HS-27A (cell line): ENCODE results near the gene ATP2B3.

Experiments used
- DNase-seq: peaks from one replicate; pipeline ENCODE4 v3.0.0-alpha.2; 2012; ENCODE audit warnings: low read depth, missing footprints

Gene ATP2B3

DNA sequence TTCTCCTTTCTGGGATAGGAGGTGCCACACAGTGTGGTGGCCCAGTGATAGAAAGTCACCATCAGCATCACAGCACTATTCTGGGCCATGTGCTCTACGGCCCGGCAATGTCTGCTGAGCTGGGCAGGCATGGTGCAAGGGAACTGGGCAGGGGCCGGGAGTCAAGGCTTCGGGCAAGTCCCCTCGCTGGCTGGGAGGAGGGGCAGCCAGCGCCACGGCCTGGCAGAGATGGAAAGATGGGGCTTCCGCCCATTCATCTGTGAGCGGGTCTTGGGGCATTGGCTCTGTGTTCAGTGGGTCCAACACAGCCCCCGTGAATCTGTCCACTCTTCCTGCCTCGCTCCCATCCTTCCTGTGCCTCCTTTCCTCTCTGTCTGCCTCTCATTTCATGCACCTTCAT is 7.1 kb upstream of the ATP2B3 start:
- DNase-seq = no peak

DNA sequence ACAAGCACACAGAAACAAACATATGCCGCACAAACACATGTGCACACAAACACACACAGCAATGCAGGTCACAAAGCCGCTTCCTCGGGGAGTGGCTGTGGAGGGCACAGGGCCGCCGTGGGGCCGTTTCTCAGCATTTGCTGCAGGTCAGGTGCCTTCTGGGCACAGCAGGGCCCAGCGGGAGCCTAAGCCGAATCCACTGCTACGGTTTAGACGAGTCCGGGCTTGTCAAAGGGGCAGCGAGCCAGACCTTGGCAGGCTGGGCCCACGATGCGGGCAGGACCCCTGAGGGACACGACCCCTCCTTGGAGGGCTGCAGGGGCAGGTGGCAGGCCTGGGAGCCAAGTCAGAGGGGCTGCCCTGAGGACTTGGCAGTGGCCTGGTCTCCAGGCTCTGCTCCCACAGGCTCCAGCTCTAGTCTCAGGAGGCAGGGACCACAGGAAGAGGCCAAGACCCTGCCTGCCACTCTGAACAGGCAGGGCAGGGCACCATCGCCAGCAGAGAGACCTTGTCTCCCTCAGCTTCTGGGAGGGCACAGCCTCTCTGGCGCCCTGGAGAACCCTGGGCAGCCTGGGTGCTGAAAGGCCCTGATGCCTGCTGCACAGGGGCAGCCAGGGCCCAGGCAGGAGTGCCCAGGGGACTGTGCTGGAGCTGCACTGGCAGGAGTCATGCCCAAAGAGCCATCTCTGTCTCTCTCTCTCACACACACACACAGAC is 5.5 kb upstream of the ATP2B3 start:
- no peak for DNase-seq

DNA sequence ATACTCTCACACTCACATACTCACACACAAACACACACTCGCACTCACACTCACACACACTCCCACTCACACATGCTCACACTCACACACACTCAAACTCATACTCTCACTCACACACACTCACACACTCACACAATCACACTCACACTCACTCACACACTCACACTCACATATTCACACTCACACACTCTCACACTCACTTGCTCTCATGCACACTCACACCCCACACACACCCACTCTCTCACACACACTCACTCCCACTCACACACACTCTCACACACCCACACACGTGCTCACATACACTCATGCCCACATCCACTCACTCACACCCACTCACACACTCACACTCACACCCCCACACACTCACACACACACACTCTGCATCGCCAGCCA is 4.9 kb upstream of the ATP2B3 start:
- DNase-seq = no peak

DNA sequence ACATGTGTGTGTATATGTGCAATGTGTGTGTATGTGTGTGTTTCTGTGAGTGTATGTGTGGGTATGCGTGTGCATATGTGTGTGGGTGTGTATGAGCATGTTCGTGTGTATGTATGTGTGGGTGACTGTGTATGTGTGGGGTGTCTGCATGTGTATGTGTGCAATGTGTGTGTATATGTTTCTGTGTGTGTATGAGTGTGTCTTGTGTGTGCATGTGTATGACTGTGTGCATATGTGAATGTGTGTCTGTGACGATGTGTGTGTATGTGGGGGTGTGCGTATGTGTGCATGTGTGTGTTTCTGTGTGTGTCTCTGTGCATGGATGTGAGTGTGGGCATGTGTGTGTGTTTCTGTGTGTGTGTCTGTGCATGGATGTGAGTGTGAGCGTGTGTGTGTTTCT is 4.2 kb upstream of the ATP2B3 start:
- DNase-seq = no peak

DNA sequence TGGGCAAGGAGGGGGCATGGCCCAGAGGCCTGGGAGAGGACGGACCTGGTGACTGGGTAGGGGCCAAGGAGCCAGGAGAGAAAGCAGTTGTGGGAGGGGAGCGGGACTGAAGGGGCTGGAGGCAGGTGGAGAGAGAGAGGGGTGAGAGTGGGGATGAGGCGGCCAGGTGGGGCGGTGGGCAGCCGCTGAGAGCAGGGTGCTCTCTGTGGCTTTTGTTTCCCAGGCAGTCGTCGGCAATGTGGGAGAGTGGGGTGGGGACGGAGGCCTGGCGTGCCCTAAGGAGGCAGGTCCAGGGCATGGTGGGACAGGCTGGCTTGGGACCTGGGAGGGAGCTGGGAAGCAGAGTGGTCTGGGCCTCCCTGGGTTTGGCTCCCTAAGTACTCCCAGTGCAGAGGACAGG is 3.2 kb upstream of the ATP2B3 start:
- no peak for DNase-seq

DNA sequence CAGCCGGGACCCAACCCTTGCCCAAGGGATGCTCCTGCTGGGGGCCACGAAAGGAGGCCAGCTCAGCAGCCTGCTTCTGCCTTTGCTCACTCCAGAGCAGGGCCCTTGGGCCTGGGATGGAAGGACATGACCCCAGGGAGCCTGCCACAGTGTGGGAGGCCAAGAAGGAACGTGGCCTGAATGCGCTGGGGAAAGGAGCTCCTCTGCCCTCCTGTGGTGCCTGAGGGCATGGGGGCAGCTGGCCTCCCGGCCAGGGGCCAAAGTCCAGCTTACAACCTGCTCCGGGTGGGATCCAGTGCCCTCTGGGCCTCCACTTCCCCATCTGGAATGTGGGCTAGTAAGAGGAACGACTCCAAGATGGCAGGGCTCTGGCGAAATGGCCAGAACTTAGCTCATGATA is 2.0 kb upstream of the ATP2B3 start:
- DNase-seq = no peak

DNA sequence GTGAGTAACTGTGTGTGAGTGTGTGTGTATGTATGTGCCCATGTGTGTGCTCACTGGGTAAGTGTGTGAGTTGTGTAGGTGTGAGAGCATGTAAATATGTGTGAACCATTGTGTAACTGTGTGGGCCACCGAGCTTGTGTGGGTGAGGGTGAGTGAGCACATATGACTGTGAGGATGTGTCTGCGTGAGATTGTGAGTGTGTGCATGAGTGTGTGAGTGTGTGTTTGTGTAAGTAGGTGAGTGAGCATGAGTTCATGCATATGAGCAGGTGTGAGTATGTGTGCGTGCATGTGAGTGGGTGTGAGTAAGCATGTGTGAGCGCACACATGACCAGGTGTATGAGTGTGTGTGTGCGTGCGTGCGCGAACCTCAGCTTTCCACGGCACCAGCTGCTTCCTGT is 1.4 kb upstream of the ATP2B3 start:
- DNase-seq = no peak

DNA sequence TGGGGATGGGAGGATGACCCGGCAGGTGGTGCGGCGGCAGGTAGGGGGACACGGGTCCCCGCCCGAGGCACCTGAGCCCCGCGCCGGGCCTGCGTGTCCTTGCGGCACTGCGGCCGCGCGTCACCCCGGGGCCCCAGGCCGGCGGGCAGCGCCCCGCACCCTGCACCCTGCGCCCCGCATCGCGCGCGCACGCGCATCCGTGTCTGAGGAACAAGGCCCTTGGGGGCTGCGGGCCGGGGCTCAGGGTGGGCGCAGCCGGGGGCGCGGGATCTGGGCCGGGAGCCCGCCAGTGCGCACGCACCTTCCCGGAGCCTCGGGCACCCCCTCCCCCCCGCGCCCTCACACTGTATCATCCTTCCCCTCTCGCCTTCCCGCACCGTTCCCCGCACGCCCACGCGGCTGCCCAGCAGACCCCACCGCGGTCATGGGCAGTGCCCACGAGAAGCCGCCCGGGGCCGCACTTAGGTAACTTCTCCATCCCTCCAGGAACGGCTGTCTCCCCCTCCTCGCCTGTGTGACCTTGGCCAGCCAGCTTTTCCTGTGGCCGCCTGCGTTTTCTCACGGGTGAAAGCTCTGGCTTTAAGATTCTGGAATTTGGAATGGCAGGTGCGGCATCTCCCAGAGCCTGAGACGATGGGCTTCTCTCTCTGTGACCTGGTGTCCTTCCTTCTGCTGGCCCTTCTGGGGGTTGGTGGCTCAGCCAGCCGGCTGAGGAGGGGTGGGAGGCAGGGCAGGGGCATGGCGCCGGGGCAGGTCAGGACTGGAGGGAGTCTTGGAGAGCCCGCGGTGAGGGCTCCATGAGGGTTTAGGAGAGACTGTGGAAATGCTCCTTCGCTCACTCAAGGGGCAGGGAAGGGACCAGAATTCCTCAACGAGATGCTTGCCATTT is 748 bp downstream of the ATP2B3 start:
- DNase-seq = no peak

DNA sequence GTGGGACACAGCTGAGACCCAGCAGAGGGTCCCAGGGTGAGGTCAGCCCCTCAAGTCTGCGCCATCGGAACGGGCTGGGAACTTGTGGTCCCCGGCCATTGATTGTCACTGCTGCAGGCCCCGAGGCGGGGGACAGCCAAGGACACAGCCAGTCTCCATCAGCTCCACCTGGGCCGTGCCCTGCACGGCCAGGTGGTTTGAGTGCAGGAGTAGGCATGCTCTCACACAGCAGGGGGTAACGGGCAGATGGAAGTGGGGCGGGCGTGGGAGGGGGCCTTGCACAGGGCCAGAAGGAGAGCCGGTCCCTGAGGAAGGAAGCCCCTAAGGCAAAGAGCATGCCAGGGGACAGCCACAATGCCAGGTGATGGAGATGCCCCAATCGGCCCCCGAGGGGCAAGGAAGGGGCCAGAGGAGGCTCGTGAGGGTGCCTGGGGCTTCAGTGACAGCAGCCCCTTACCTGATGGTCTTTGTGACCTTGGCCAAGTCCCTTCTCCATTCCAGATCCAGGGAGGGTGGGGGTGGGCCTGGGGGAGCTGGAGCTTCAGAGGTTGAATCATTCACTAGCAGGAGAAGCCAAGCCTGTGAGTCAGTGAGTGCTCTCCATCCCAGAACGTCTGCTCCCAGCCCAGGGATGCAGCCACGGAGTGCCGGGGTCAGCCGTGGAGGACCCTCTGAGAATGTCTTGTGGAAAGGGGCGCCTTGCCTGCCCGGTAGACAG is 2.3 kb downstream of the ATP2B3 start:
- DNase-seq = no peak

DNA sequence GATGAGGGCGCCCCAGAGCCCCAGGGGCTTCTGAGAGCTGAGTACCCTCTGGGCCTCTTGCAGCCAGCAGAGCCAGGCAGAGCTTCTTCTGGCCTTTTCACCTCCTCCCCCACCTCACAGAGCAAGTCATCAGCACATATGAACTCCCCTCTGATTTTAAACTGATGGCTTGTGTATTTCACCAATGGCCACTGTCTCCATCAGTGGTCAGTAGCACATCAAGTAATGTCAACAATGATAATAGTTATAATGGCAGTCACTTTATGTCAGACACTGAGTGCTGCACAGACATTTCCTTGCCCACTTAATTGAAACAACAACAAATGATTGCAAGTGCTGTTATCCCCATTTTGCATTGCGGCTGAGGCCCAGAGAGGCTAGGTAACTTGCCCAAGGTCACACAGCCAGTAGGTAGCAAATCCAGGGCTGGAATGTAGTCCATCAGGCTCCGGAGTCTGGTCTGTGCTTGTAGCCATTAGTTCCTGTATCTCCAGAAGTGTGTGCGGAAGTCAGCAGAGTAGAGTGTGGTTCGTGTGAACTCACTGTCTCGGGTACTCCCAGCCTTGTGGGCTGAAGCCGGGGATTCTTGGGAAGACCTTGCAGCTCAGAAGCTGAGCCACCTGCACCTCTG is 3.0 kb downstream of the ATP2B3 start:
- no peak for DNase-seq

DNA sequence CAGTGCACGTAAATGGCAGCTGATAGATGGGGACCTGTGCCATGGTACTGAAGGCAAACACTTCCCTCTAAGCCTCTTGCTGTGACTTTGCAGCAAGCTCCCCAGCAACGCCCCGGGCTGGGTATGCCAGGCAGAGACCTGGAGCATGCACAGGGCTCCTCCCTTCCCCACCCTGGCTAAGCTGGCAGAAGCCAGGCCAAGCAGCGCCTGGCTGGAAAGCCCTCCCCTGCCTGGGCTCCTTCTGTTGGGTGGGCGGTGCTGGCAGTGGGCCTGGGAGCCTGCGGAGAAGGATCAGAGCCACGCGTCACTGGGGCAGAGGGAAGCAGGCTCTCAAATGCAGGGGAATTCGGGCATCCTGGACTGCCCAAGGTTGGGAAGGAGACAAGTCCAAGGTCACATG is 3.6 kb downstream of the ATP2B3 start:
- no peak for DNase-seq

DNA sequence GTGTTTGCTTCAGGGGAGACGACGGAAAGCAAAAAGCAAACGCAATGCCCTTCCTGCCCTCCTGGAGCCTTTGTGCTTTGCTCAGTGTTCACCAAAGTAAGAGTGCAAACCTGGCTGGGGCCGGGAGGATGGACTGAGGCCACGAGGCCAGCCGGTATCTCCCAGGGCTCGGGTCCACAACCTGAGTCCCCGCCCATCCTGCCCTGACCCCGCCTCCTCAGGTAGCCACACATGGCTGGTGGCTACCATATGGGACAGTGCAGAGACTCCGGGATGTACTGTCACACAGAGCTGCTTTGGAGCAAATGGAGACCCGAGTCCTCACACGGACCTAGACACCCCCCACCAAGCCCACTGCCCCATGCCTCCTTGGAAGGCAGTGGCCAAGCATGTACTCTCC is 4.8 kb downstream of the ATP2B3 start:
- no peak for DNase-seq

DNA sequence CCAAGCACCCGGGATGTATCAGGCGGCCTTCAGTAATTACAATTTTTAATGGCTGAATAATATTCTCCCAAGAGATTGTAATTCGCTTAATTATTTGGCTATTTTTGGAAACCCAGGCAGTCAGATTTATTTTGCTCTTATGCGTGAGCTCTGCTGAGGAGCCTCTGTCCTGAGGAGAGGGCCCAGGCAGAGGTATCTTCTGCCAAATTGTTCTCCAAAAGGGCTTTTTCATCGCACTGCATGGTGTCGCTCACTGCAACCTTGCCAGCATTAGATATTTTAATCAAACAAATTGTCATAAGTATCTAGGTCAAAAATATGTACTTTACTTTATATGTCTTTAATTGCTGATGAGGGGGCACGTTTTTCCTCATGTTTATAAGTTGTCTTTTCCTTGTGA is 5.8 kb downstream of the ATP2B3 start:
- DNase-seq = no peak

DNA sequence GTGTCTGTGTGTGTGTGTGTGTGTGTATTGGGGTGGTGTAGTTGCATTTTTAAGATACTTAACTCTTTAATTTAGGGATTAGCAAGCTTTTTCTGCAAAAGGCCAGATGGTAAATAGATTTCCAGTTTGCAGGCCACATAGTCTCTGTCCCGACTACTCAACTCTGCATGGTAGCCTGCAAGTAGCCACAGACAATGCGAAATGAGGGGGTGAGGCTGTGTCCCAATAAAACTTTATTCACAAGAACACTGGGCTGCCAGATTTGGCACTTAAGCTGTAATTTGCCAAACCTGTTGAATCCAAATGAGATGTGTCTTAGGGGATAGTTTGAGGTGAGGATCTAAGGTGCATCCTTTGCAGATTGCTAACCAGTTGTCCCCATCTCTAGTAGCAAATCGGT is 6.8 kb downstream of the ATP2B3 start:
- DNase-seq = no peak

DNA sequence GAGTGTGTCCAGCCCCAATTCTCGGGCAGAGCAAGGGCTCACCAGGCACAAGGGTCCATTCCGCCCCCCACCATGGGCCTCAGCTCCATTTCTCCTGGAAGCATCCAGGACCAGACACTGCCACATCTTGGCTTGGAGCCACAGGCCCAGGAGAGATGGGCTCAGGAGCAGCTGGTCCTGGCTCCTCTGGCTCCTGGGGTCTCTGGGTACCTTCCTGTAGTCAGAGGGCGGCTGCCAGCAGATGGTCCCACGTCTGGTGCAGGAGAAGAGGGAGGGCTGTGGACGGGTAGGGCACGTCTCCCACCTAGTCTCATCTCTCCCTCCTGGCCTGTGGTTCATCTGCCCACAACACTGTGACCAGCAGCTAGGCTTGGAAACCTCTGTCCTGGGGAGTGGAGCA is 8.0 kb downstream of the ATP2B3 start:
- DNase-seq = no peak

DNA sequence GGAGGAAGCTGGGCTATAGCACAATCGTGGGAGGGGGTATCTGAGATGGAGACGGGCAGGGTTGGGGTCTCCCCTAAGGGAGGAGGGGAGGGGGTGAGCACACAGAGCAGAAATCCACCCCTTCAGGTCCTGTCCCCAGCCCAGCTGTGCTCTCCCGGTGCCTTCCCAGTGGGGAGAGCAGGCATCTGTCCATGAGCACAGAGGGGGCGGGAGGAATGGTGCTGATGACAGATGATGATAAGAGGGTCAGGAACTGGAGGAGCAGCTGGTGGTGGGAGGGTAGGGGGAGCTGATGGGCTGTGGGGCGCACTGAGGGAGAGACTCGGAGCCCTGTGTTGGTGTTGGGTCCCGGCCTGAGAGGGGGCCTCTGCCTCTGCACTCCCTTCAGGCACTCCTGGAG is 8.6 kb downstream of the ATP2B3 start:
- no peak for DNase-seq

DNA sequence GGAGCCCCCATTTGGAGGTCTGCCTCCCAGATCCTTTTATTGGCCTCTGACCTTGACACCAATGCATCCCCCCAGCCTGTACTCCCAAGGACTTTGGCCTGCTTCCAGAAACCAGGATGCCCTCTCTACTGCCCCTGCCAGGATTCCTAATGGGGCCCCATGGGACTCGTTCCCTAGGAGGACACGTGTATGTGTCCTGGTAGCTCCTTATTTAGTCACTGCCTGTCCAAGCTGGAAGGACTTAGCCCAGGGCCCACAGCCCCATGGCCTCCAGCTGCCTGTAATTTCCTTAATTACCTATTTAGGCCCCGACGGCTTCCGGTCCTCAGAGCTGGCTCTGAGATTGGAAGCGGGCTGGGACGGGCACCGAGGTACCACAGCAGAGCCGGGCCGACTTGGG is 9.4 kb downstream of the ATP2B3 start:
- no peak for DNase-seq

DNA sequence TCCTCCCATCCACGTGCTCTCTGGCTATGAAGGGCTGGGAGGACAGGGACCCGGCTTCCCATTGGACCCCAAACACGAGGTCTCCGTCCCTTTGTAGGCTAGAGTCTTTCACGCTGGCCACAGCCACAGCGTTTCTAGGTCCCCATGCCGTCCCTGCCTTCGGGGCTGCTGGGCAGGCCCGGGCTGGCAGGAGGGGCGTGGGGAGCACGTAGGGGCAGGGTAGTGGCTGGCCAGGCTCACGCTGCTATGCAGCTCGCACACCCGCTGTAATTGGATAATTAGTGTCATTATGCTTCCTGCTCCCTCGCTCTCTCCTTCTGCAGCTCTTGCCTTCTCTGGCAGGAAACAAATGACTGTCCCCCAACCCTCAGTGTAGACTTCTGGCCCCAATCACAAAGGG is 9.8 kb downstream of the ATP2B3 start:
- DNase-seq = no peak

DNA sequence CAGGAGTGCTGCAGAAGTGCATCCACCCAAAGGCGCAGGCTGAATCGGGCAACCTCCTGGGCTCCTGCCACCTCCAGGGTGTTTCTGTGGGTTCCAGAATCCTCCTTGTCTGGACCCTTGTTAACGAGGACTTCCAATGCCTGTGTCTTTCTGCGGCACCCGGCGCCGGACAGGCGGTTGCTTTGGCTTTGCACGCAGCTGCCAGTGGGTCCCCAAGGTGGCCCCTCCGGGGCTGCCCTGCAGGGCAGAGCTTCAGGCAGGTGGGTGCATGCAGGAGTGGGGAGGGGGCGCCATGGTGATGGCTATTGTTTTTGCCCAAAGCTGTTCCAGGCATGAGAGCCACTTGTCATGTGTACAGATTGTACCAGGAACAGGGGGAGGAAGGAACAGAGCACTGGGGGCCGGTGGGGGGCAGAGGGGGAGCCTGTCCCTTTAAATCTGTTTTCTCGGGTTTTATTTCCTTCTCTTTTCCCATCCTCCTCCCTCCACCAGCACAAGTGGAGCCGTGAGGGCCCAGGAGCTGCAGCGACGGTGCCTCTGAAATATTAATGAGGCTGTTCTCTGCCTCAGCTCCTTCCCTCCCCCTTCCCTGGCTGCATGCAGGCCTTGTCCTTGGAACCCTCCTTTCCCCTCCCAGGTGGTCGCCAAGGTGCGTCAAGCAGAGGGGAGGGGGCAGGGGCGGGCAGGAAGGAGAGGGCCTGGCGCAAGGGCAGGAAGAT is 13.1 kb downstream of the ATP2B3 start:
- DNase-seq = no peak

DNA sequence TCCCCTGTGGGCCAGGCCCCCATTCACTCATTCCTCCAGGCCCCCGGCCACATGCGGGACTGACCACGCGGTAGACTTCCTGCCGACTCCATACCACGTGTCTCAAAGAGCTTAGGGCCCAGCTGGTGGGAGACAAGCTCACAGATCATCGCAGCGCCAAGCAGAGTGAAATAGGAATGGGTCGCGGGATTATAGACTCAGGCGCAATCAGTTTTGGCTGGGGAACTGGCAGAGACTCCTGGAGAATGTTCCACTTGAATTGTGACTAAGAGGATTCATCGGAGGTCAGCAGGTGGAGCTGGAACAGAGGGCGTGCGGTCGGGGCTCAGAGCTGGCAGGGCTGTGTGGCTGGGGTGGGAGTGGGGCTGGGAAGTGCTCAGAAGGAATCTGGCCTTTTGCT is 15.6 kb downstream of the ATP2B3 start:
- no peak for DNase-seq

DNA sequence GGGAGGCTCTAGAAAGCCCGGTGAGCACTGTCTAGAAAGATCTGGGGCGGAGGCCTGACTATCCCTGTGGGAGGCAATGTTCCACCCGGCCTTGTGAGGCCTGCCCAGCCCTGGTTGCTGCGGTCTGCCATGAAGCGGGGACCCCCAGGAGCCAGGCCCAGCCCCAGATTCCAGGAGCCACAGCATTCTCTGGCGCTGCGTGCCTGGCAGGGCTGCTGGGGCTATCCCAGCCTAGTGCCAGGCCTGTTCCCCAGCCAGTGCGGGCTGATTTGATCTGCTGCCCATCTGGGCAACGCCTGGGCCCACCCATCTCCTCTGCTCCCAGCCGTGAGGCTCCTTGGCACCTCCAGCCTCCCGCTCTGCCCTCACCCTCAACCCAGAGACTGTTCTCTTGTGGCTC is 19.6 kb downstream of the ATP2B3 start:
- DNase-seq = no peak
